Right atrium auricular region (tissue), 2 donors: ENCODE results near the gene LMF1. TPM values are rescaled to one million over a fixed set of nuclear protein-coding genes. Genes with fewer than 3 reads are reported as not detected.

Source experiments
- DNase-seq: peaks from one replicate; pipeline ENCODE4 v3.0.0-alpha.2; 2019; ENCODE audit warnings: low spot score
- H3K27ac ChIP-seq, 2 donors: fragments of 200-600 bp; sonication (generic); 1 replicate in 1 of 2; 2 replicates in 1 of 2; pipeline ENCODE4 v1.5.1; 2016 to 2019
- H3K27me3 ChIP-seq, 2 donors: fragments of 200-600 bp; sonication (generic); one replicate each; pipeline versions ENCODE4 v1.5.1 to v1.6.0; 2017 to 2019
- H3K36me3 ChIP-seq: fragments of 200-600 bp; sonication (generic); one replicate; pipeline ENCODE4 v1.5.1; 2016
- H3K4me1 ChIP-seq, 2 donors: fragments of 200-600 bp; sonication (generic); one replicate each; pipeline versions ENCODE4 v1.5.1 to v1.6.0; 2017 to 2019
- H3K4me3 ChIP-seq, 2 donors: fragments of 200-600 bp; sonication (generic); 1 replicate in 1 of 2; 2 replicates in 1 of 2; pipeline ENCODE4 v1.5.1; 2017 to 2019; ENCODE audit warnings: mild to moderate bottlenecking in 1 of 2, moderate library complexity in 1 of 2
- H3K9me3 ChIP-seq, 2 donors: fragments of 200-600 bp; sonication (generic); one replicate each; pipeline ENCODE4 v1.5.1; 2019
- CTCF ChIP-seq, 2 donors: fragments of 200-600 bp; sonication (generic); IDR thresholded peaks; one replicate each; pipeline ENCODE4 v1.5.1; 2019; ENCODE audit warnings: antibody characterized with exemption in 2 of 2
- total RNA-seq, 2 donors: library from RNA; depleted of rRNA; stranded (reverse); fragments of >200 nt; gene quantifications; one replicate each; pipeline ENCODE4 v1.1.0, GENCODE V29; 2016

LMF1 gene
- total RNA-seq, 2 donors from 2014 or later = 11.9 to 14.1 TPM

- Histone ChIP-seq H3K36me3 (peaks cover 16% of the 10 kb centered on the region), H3K9me3 (peaks cover 9 to 22% of the 10 kb centered on the region in 2 donors), H3K27ac (no peak overlapping the region), H3K27me3 (no peaks in the 10 kb centered on the region), H3K4me1 (no peaks in the 10 kb centered on the region), H3K4me3 (no peak overlapping the region)
- no peak for DNase-seq
- TF ChIP-seq CTCF (IDR thresholded peaks at IDR 0.05) = no peak
These were observed 25.3 kb downstream of the LMF1 start for GRCh38 chr16:945271-946047.

GRCh38 chr16:943971-944370, 26.8 kb downstream of the LMF1 start:
- H3K36me3 ChIP-seq = peaks cover 16% of the 10 kb centered on the region
- H3K4me3 ChIP-seq = no peak overlapping the region
- TF ChIP-seq CTCF (IDR thresholded peaks at IDR 0.05) = no peak
- no peaks in the 10 kb centered on the region for H3K27me3 ChIP-seq
- no peak for DNase-seq
- H3K9me3 ChIP-seq = peaks cover 9 to 22% of the 10 kb centered on the region in 2 donors
- no peak overlapping the region for H3K27ac ChIP-seq
- H3K4me1 ChIP-seq = no peaks in the 10 kb centered on the region

- Histone ChIP-seq H3K27me3 (no peaks in the 10 kb centered on the region), H3K9me3 (peaks cover 9 to 22% of the 10 kb centered on the region in 2 donors), H3K4me3 (no peak overlapping the region), H3K36me3 (peaks cover 16% of the 10 kb centered on the region), H3K27ac (no peak overlapping the region), H3K4me1 (no peaks in the 10 kb centered on the region)
- DNase-seq = no peak
- TF ChIP-seq CTCF (IDR thresholded peaks at IDR 0.05) = no peak
These were observed 28.2 kb downstream of the LMF1 start for GRCh38 chr16:942436-943060.

GRCh38 chr16:939941-940340, 30.8 kb downstream of the LMF1 start:
- TF ChIP-seq CTCF (IDR thresholded peaks at IDR 0.05) = no peak
- peaks cover 9% of the 10 kb centered on the region for H3K36me3 ChIP-seq
- DNase-seq = no peak

GRCh38 chr16:939311-939710, 31.5 kb downstream of the LMF1 start:
- TF ChIP-seq CTCF (IDR thresholded peaks at IDR 0.05) = no peak
- no peak overlapping the region for H3K27ac ChIP-seq
- no peaks in the 10 kb centered on the region for H3K4me1 ChIP-seq
- H3K9me3 ChIP-seq = peaks cover 9 to 22% of the 10 kb centered on the region in 2 donors
- no peaks in the 10 kb centered on the region for H3K27me3 ChIP-seq
- H3K4me3 ChIP-seq = no peak overlapping the region
- H3K36me3 ChIP-seq = peaks cover 9% of the 10 kb centered on the region
- DNase-seq = no peak

More at GRCh38 chr16:939941-940340, 30.8 kb downstream of the LMF1 start:
- Histone ChIP-seq H3K4me1 (no peaks in the 10 kb centered on the region), H3K4me3 (no peak overlapping the region), H3K9me3 (peaks cover 9 to 22% of the 10 kb centered on the region in 2 donors), H3K27me3 (no peaks in the 10 kb centered on the region), H3K27ac (no peak overlapping the region)
